HFF-Myc (cell line): ENCODE measurements around the gene ZNF469.

ENCODE experiments used
- DNase-seq: peaks from one replicate; pipeline ENCODE4 v3.0.0-alpha.2; 2011; ENCODE audit warnings: low read depth; ENCODE audit errors: extremely low read depth
- H3K4me3 ChIP-seq: replicated peaks from 2 replicates; pipeline ENCODE4 v1.5.1; 2011; ENCODE audit warnings: low read depth, mild to moderate bottlenecking, control low read depth, low read length
- TF ChIP-seq, protein P1 (sequence below): IDR thresholded peaks from 2 replicates; pipeline ENCODE4 v1.5.1; 2012; ENCODE audit warnings: mild to moderate bottlenecking, low read depth, low read length, control low read depth; ENCODE audit errors: missing control alignments

Gene ZNF469

DNA sequence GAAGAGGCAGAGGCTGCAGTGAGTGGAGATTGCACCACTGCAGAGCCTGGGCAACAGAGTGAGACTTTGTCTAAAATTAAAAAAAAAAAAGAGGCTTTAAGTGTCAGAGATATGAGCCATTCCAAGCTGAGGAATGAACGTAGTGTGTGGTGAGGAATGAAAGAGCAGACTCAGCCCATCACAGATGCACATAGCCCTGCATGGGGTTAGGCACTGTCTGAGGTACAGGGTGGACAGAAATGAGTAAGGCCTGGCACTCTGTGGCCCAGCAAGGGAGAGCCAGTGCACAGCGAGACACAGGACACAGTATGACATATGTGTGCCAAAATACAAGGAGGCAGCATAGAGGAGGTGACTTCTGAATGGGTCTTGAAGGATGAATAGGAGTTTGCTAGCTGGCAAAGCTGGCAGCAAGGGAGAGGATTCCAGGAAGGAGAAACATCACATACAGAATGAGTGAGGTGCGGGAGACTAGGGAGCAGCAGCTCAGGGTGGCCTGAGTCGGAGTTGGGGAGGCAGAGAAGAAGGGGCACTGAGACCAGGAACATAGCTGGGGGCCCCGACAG lies 8.7 kb upstream of the ZNF469 start:
- no peak overlapping the region for H3K4me3 ChIP-seq
- DNase-seq: no peak
- TF ChIP-seq, protein P1, sequence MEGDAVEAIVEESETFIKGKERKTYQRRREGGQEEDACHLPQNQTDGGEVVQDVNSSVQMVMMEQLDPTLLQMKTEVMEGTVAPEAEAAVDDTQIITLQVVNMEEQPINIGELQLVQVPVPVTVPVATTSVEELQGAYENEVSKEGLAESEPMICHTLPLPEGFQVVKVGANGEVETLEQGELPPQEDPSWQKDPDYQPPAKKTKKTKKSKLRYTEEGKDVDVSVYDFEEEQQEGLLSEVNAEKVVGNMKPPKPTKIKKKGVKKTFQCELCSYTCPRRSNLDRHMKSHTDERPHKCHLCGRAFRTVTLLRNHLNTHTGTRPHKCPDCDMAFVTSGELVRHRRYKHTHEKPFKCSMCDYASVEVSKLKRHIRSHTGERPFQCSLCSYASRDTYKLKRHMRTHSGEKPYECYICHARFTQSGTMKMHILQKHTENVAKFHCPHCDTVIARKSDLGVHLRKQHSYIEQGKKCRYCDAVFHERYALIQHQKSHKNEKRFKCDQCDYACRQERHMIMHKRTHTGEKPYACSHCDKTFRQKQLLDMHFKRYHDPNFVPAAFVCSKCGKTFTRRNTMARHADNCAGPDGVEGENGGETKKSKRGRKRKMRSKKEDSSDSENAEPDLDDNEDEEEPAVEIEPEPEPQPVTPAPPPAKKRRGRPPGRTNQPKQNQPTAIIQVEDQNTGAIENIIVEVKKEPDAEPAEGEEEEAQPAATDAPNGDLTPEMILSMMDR: no peak

DNA sequence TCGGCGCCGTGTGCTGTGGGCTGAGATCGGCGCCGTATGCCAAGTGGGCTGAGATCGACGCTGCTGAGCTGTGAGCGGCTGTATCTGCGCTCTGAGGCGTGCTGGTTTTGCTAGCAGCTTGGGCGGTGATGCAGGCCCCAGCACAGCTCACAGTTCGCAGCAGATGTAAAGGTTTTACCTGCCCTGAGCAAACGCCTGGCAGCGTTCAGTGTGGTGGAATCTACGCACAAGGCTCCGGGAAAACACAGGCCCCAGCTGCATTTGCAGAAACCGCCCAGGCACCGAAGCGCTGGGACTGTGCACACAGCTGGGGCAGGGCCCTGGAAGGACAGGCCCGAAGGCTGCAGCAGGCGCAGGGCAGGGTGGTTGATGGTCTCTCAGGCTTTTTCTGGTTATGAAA lies 8.0 kb upstream of the ZNF469 start:
- no peak for DNase-seq
- TF ChIP-seq, protein P1: no peak
- no peak overlapping the region for H3K4me3 ChIP-seq

DNA sequence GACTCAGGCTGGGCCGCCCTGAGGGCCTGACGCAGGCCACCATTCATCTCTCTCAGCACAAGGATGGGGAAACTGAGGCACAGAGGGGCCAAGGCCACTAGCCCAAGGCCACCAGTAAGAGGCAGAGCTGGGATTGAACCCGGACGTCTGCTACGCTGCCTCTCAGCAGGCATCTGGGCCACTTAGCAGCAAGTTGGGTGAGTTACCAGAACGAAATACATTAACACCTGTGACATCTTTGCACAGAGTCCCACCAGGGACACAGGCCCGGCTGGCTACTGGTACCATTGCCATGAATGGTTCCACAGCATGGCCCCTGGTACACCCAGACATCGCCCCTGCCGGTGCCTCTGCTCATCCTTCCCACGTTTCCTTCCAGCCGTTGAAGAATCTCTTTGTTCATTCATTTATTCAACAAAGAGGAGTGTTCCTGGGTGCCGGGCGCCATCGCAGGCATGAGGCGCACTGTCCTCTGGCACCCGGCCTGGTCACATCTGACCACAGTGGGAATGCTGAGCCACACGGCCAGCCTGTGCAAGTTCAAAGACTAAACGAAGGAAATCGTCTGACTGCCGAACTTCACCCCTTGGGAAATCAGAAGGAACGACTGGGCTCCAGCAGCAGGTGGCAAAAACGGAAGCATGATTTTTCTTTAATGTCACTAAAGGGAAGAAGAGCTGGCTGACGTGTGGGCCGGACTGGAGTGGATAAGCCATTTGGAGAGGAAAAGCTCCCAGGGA lies 7.4 kb upstream of the ZNF469 start:
- TF ChIP-seq, protein P1: no peak
- no peak for DNase-seq
- H3K4me3 ChIP-seq: no peak overlapping the region

DNA sequence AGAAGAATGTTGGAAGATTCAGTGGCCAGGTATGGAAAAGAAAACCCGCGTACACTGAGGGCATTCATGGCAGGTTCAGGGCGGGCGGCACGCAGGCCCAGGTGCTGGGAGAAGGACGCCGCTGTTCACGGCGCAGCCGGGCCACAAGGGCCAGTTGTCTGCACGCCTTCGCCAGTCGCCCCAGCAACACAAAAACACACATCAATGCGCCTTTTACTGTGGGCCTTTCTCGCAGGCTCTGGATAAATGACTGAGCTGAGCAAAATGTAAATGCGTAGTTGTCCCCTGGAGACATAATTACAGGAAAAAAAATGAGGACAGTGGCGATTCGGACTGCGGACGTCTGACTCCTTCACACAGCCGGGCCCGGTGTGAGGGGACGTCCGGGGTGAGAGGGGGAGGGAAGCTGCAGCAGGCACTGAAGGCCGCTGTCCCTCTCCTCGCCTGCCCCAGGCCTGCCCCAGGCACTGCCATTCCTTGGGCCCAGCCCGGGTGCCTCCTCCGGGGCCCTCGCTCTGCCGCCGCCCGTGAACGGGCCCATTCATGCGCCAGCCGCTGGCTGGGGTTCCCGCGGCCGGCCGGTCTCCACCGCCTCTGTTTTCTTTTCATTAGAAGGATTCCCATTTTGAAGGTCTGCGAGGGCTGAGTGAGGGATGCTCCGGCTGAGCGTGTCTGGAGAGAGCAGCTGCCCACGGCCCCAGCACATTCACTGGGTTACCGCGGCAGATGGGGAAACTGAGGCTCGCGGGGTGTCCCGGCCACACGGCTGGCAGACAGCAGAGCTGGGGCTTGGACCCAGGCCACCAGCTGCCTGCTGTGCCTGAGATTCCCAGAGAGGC lies 6.5 kb upstream of the ZNF469 start:
- TF ChIP-seq, protein P1: no peak
- H3K4me3 ChIP-seq: no peak overlapping the region
- no peak for DNase-seq

DNA sequence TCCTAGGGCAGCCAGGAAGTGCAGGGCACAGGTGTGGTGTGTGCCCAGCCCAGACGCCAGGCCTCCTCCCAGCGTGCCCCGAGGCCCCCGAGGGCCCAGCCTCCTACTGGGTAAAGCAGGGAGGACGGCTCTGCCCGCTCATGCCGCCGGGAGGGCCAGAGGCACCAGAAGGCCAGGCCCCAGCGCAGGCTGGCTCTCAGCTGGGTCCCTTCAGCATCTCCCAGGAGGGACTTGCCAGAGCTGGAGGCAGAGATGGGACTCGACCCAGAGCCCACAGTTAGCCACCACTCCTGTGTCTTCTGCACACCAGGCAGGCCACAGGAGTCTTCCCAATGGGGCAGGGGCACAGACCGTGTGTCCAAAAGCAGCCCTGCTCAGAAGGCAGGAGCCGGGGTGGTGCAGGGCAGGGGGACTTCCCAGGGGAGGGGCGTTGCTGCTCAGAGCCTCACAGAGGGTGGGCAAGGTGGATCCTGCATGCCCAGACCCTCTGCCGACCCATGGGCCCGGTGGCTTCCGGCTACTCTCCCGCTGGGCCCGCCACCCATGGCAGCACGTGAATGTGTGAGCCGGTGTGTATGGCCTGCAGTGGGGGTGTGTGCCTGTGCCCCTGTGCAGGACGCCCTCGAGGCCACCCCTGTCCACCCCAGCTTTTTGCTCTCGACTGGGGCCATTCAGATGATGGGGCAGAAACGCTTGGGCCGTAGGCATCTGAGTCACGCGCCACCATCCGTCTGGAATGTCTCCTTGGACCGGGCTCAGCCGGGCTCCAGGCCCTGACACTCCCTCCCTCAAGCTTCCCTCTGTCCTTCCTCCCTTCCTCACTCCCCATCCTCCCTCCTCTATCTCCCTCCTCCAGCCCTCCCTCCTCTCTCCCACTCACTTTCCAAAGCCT lies 5.7 kb upstream of the ZNF469 start:
- no peak for DNase-seq
- TF ChIP-seq, protein P1: no peak
- no peak overlapping the region for H3K4me3 ChIP-seq

DNA sequence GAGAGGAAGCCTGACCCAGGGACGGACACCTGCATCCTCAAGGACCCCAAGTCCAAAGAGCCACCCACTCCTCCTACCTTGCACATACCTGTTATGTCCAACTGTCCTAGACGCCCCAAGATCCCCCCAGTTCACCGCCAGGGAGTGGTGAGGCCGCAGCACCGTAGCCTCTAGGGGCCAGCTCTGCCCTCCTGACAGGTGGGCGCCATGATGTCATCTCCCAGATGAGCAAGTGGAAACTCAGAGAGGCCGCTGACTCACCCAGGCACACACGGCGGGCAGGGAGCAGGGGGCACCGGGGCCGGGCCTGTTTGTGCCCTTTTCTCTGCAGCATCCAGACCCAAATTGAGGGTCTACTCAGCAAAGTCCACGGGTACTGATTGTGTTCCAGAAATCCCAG lies 4.8 kb upstream of the ZNF469 start:
- no peak for DNase-seq
- H3K4me3 ChIP-seq: no peak overlapping the region
- TF ChIP-seq, protein P1: no peak
